Astrocyte (in vitro differentiated cells and primary cell): ENCODE results near the gene WRAP53. TPM values are rescaled to one million over a fixed set of nuclear protein-coding genes. Genes with fewer than 3 reads are reported as not detected.

ENCODE experiments used
- DNase-seq: peaks from one replicate; pipeline ENCODE4 v3.0.0-alpha.2; 2010; ENCODE audit warnings: low read depth
- FAIRE-seq: peaks from 2 replicates; lab custom pipeline; 2011; peaks lifted over from hg19 to GRCh38; lab: Jason Lieb, UNC
- H2AFZ ChIP-seq: 2 replicates; pipeline ENCODE4 v1.6.0; 2012; ENCODE audit warnings: low read depth, low read length, inconsistent platforms
- H3K27ac ChIP-seq: 2 replicates; pipeline ENCODE4 v1.5.1; 2011; ENCODE audit warnings: low read depth, low read length, inconsistent platforms
- H3K27me3 ChIP-seq: 2 replicates; pipeline ENCODE4 v1.6.0; 2011; ENCODE audit warnings: low read length, inconsistent platforms; ENCODE audit not compliant: insufficient read depth
- H3K36me3 ChIP-seq: 2 replicates; pipeline ENCODE4 v1.5.1; 2011; ENCODE audit warnings: low read length, inconsistent platforms; ENCODE audit not compliant: insufficient read depth
- H3K4me1 ChIP-seq: 2 replicates; pipeline ENCODE4 v1.5.1; 2011; ENCODE audit warnings: low read length, inconsistent platforms; ENCODE audit not compliant: insufficient read depth
- H3K4me2 ChIP-seq: 2 replicates; pipeline ENCODE4 v1.6.0; 2012; ENCODE audit warnings: low read length, inconsistent platforms
- H3K4me3 ChIP-seq: 2 replicates; pipeline ENCODE4 v1.5.1; 2011; ENCODE audit warnings: low read depth, mild to moderate bottlenecking, low read length, inconsistent platforms; ENCODE audit not compliant: insufficient read depth
- H3K79me2 ChIP-seq: 2 replicates; pipeline ENCODE4 v1.6.0; 2012; ENCODE audit warnings: mild to moderate bottlenecking, low read length, inconsistent platforms; ENCODE audit not compliant: insufficient read depth
- H3K9ac ChIP-seq: 2 replicates; pipeline ENCODE4 v1.6.0; 2012; ENCODE audit warnings: mild to moderate bottlenecking, low read length, inconsistent platforms
- H3K9me3 ChIP-seq: 2 replicates; pipeline ENCODE4 v1.5.1; 2012; ENCODE audit warnings: low read depth, mild to moderate bottlenecking, low read length, inconsistent platforms; ENCODE audit not compliant: insufficient read depth
- H4K20me1 ChIP-seq: 2 replicates; pipeline ENCODE4 v1.6.0; 2012; ENCODE audit warnings: low read length, inconsistent platforms; ENCODE audit not compliant: insufficient read depth
- H3K27ac Mint-ChIP-seq: one replicate; pipeline ENCODE4 v1.8.0; 2021; ENCODE audit warnings: mild to moderate bottlenecking, mixed read lengths; ENCODE audit not compliant: unreplicated experiment
- H3K27me3 Mint-ChIP-seq: one replicate; pipeline ENCODE4 v1.8.0; 2021; ENCODE audit warnings: low read depth, mixed read lengths; ENCODE audit not compliant: unreplicated experiment
- H3K36me3 Mint-ChIP-seq: one replicate; pipeline ENCODE4 v1.8.0; 2021; ENCODE audit warnings: low read depth, mixed read lengths; ENCODE audit not compliant: unreplicated experiment
- H3K4me1 Mint-ChIP-seq: one replicate; pipeline ENCODE4 v1.8.0; 2021; ENCODE audit warnings: low read depth, mixed read lengths; ENCODE audit not compliant: unreplicated experiment
- H3K4me3 Mint-ChIP-seq: one replicate; pipeline ENCODE4 v1.8.0; 2021; ENCODE audit warnings: mild to moderate bottlenecking, moderate library complexity, mixed read lengths; ENCODE audit not compliant: unreplicated experiment
- H3K9me3 Mint-ChIP-seq: one replicate; pipeline ENCODE4 v1.8.0; 2021; ENCODE audit warnings: mild to moderate bottlenecking, mixed read lengths; ENCODE audit not compliant: unreplicated experiment
- EZH2 ChIP-seq: IDR thresholded peaks from 2 replicates; pipeline ENCODE4 v1.6.1; 2012; ENCODE audit warnings: mild to moderate bottlenecking, low read length, inconsistent platforms; ENCODE audit not compliant: insufficient read depth
- total RNA-seq: library from RNA; stranded (reverse); gene quantifications from 2 replicates; pipeline ENCODE4 v1.2.1, GENCODE V29; 2021
- TF ChIP-seq, protein P1 (sequence below): IDR thresholded peaks from 2 replicates; pipeline ENCODE4 v1.5.1; 2011; ENCODE audit warnings: low read depth, mild to moderate bottlenecking, inconsistent platforms, low read length, moderate library complexity; ENCODE audit not compliant: insufficient read depth

The WRAP53 gene
- total RNA-seq, 1 donor from 2014 or later, result 15.1 TPM

DNA sequence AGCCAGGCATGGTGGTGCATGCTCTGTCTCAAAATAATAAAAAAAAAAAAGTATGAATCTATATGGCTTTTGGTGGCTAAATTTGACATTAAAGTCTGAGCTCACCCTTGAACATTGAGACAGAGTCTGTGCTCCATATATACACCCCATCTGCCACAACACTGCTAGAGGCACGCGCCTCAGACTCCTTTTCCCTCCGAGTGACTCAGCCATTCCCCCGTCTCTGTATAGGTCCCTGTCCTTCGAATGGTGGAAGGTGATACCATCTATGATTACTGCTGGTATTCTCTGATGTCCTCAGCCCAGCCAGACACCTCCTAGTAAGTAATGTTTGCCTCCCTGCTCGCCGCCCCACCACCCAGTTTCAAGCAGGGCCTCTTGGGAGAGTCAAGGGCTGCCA lies 12.2 kb downstream of the WRAP53 start:
- Histone ChIP-seq H3K9ac (no peak overlapping the region), H3K9me3 (no peaks in the 10 kb centered on the region), H2AFZ (no peak overlapping the region), H3K27ac (no peak overlapping the region), H3K4me1 (peaks cover 12% of the 10 kb centered on the region), H3K4me3 (no peak overlapping the region), H3K4me2 (no peak overlapping the region), H3K36me3 (peaks cover 2% of the 10 kb centered on the region), H3K27me3 (peaks cover 10% of the 10 kb centered on the region), H3K79me2 (no peaks in the 10 kb centered on the region), H4K20me1 (peaks cover 4% of the 10 kb centered on the region)
- peaks cover 8% of the 10 kb centered on the region for H3K4me1 Mint-ChIP-seq
- H3K27ac Mint-ChIP-seq, result no peak overlapping the region
- H3K27me3 Mint-ChIP-seq, result no peaks in the 10 kb centered on the region
- DNase-seq (no peak), FAIRE-seq (no peak)
- H3K36me3 Mint-ChIP-seq, result peaks cover 12% of the 10 kb centered on the region
- peaks cover 2% of the 10 kb centered on the region for H3K9me3 Mint-ChIP-seq
- no peak overlapping the region for H3K4me3 Mint-ChIP-seq
- TF ChIP-seq, protein P1, sequence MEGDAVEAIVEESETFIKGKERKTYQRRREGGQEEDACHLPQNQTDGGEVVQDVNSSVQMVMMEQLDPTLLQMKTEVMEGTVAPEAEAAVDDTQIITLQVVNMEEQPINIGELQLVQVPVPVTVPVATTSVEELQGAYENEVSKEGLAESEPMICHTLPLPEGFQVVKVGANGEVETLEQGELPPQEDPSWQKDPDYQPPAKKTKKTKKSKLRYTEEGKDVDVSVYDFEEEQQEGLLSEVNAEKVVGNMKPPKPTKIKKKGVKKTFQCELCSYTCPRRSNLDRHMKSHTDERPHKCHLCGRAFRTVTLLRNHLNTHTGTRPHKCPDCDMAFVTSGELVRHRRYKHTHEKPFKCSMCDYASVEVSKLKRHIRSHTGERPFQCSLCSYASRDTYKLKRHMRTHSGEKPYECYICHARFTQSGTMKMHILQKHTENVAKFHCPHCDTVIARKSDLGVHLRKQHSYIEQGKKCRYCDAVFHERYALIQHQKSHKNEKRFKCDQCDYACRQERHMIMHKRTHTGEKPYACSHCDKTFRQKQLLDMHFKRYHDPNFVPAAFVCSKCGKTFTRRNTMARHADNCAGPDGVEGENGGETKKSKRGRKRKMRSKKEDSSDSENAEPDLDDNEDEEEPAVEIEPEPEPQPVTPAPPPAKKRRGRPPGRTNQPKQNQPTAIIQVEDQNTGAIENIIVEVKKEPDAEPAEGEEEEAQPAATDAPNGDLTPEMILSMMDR, result no peak
- no peak for TF ChIP-seq EZH2

DNA sequence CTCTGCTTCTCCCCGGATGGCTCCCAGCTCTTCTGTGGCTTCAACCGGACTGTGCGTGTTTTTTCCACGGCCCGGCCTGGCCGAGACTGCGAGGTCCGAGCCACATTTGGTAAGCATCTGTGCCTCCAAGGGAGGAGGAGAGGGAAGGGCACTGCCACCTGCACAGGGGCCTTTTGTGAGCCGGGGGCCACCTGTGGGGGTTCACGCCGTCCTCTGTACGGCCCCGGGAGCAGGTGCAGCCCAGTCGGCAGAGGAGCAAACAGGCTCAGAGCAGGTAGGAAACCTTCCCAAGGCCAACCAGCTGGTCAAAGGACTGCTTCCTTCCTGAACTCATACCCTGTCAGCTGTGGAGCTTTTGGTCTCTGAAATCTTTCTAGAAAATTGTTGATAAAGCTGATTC lies 13.4 kb downstream of the WRAP53 start:
- Mint-ChIP-seq H3K27me3 (peaks cover 6% of the 10 kb centered on the region), H3K9me3 (peaks cover 2% of the 10 kb centered on the region), H3K4me3 (no peak overlapping the region), H3K36me3 (peaks cover 6% of the 10 kb centered on the region), H3K27ac (no peak overlapping the region), H3K4me1 (peaks cover 10% of the 10 kb centered on the region)
- Histone ChIP-seq H4K20me1 (peaks cover 4% of the 10 kb centered on the region), H3K27me3 (peaks cover 22% of the 10 kb centered on the region), H3K9ac (no peak overlapping the region), H3K4me2 (no peak overlapping the region), H3K4me1 (peaks cover 12% of the 10 kb centered on the region), H3K4me3 (no peak overlapping the region), H3K79me2 (no peaks in the 10 kb centered on the region), H3K9me3 (no peaks in the 10 kb centered on the region), H3K36me3 (no peaks in the 10 kb centered on the region), H3K27ac (no peak overlapping the region), H2AFZ (no peak overlapping the region)
- TF ChIP-seq EZH2, result no peak
- TF ChIP-seq, protein P1, result no peak
- no peak for FAIRE-seq
- DNase-seq, result no peak

DNA sequence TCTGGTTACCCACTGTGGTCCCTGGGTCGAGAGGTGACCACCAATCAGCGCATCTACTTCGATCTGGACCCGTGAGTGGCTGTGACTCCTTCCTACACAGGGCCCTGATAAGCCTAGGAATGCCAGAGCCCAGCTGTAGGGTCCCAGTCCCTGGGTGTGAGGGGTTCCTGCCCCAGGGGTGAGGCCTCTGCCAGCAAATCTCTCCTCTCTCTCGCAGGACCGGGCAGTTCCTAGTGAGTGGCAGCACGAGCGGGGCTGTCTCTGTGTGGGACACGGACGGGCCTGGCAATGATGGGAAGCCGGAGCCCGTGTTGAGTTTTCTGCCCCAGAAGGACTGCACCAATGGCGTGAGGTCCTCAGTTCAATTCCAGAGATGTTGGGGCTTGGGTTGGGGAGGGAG lies 14.5 kb downstream of the WRAP53 start:
- peaks cover 9% of the 10 kb centered on the region for H3K27me3 Mint-ChIP-seq
- Histone ChIP-seq H3K27ac (no peak overlapping the region), H3K4me1 (peaks cover 12% of the 10 kb centered on the region), H3K9ac (no peak overlapping the region), H4K20me1 (peaks cover 4% of the 10 kb centered on the region), H3K4me3 (no peak overlapping the region), H3K4me2 (no peak overlapping the region), H3K27me3 (peaks cover 25% of the 10 kb centered on the region), H3K36me3 (no peaks in the 10 kb centered on the region), H2AFZ (no peak overlapping the region), H3K79me2 (no peaks in the 10 kb centered on the region), H3K9me3 (no peaks in the 10 kb centered on the region)
- H3K36me3 Mint-ChIP-seq, result peaks cover 5% of the 10 kb centered on the region
- DNase-seq (no peak), FAIRE-seq (no peak)
- H3K9me3 Mint-ChIP-seq, result peaks cover 2% of the 10 kb centered on the region
- H3K4me3 Mint-ChIP-seq, result no peak overlapping the region
- no peak overlapping the region for H3K27ac Mint-ChIP-seq
- TF ChIP-seq, protein P1, result no peak
- no peak for TF ChIP-seq EZH2
- H3K4me1 Mint-ChIP-seq, result peaks cover 11% of the 10 kb centered on the region
